HCT116 (cell line): ENCODE data around the gene TAF5L.

Source experiments
- CEBPB ChIP-seq: IDR thresholded peaks from 2 replicates; pipeline ENCODE4 v1.6.1; 2012; ENCODE audit warnings: low read depth
- CTCF ChIP-seq, 3 experiments: fragments of 200-600 bp in 1 of 3; sonication (generic) in 1 of 3; IDR thresholded peaks in 2 of 3; conservative IDR thresholded peaks in 1 of 3; 2 replicates each; pipeline ENCODE4 v1.5.1; 2012 to 2017; ENCODE audit warnings: low read depth in 2 of 3, low read length in 2 of 3, antibody characterized with exemption in 1 of 3, borderline replicate concordance in 1 of 3, control low read depth in 1 of 3, mild to moderate bottlenecking in 1 of 3, mixed read lengths in 1 of 3, mixed run types in 1 of 3, moderate library complexity in 1 of 3; ENCODE audit not compliant: insufficient read depth in 1 of 3
- EZH2 ChIP-seq: fragments of 200-600 bp; sonication (generic); IDR thresholded peaks from 2 replicates; pipeline ENCODE4 v1.6.1; 2017; ENCODE audit warnings: antibody characterized with exemption, mixed run types
- EZH2phosphoT487 ChIP-seq: fragments of 200-600 bp; IDR thresholded peaks from 2 replicates; pipeline ENCODE4 v1.6.1; 2018; ENCODE audit warnings: antibody characterized with exemption, borderline replicate concordance
- POLR2A ChIP-seq: IDR thresholded peaks from 2 replicates; pipeline ENCODE4 v1.7.0; 2011; ENCODE audit warnings: borderline replicate concordance; ENCODE audit not compliant: insufficient read depth, insufficient read length; ENCODE audit errors: extremely low read depth
- RAD21 ChIP-seq: IDR thresholded peaks from 2 replicates; pipeline ENCODE4 v1.6.1; 2012; ENCODE audit warnings: low read depth, mild to moderate bottlenecking
- YY1 ChIP-seq: IDR thresholded peaks from 2 replicates; pipeline ENCODE4 v1.6.1; 2011; ENCODE audit warnings: low read length, low read depth, moderate library complexity, mild to moderate bottlenecking; ENCODE audit not compliant: insufficient replicate concordance; ENCODE audit errors: extremely low read depth
- ZBTB33 ChIP-seq: IDR thresholded peaks from 2 replicates; pipeline ENCODE4 v1.6.1; 2011; ENCODE audit warnings: mild to moderate bottlenecking, low read length, moderate library complexity; ENCODE audit not compliant: insufficient replicate concordance; ENCODE audit errors: extremely low read depth

- TF ChIP-seq CTCF (IDR thresholded peaks at IDR 0.05 in 2 of 3, conservative IDR thresholded peaks at IDR 0.05 in 1 of 3; ENCODE audit: borderline replicate concordance in 1 of 3, insufficient read depth in 1 of 3, low read depth in 2 of 3, low read length in 2 of 3) (peak; percentile 70 to 94 (median 89)), EZH2 (no peak), CEBPB (no peak), YY1 (no peak), POLR2A (no peak), ZBTB33 (no peak), EZH2phosphoT487 (no peak), RAD21 (peak; percentile 84)
These were observed 35.3 kb upstream of the TAF5L start for GRCh38 chr1:229661022-229661877.
